ENCODE results near the gene EIF3I.

GRCh38 chr1:32241001-32241763 lies 19.0 kb downstream of the EIF3I start:
- TF ChIP-seq CTCF (IDR thresholded peaks at IDR 0.05; ENCODE audit: insufficient read depth, low read depth, low read length) = no peak
- no peak for TF ChIP-seq EZH2 (IDR thresholded peaks at IDR 0.05; ENCODE audit: insufficient read depth, low read length)
